A673 (cell line): ENCODE data around the gene BAIAP2L1. TPM values are rescaled to one million over a fixed set of nuclear protein-coding genes. Genes with fewer than 3 reads are reported as not detected.

ENCODE experiments used
- BruUV-seq: library from RNA; stranded (reverse); fragments of 400-500 nt; replicated peaks from 2 replicates; lab custom pipeline; 2021; lab: Mats Ljungman, UMichigan
- CTCF ChIA-PET: fragments of 300-600 bp; sonication (Branson Sonifier 250); formaldehyde crosslinking; loops from one replicate; lab custom pipeline; 2022; ENCODE audit warnings: antibody characterized with exemption; lab: Charles Lee
- POLR2A ChIA-PET: fragments of 300-600 bp; sonication (Branson Sonifier 250); formaldehyde crosslinking; loops from one replicate; lab custom pipeline; 2022; ENCODE audit warnings: antibody characterized with exemption; ENCODE audit not compliant: low non-redundant PET; lab: Charles Lee
- DNase-seq: peaks from one replicate; pipeline ENCODE4 v3.0.0-alpha.2; 2015; ENCODE audit warnings: low spot score
- H3K27ac ChIP-seq: fragments of 200-600 bp; sonication (generic); 2 replicates; pipeline ENCODE4 v1.5.1; 2016; ENCODE audit warnings: mixed run types, low read depth, mild to moderate bottlenecking, mixed read lengths, antibody characterized with exemption, low read length; ENCODE audit not compliant: poor library complexity, severe bottlenecking
- H3K27me3 ChIP-seq: fragments of 200-600 bp; sonication (generic); replicated peaks from 2 replicates; pipeline ENCODE4 v1.6.1; 2017; ENCODE audit warnings: mixed run types, low read depth, mild to moderate bottlenecking, mixed read lengths, antibody characterized with exemption, low read length; ENCODE audit not compliant: insufficient read depth, poor library complexity
- H3K36me3 ChIP-seq: fragments of 200-600 bp; sonication (generic); 2 replicates; pipeline ENCODE4 v1.6.1; 2016; ENCODE audit warnings: mixed run types, mild to moderate bottlenecking, mixed read lengths, antibody characterized with exemption, low read length; ENCODE audit not compliant: insufficient read depth, poor library complexity, severe bottlenecking
- H3K4me1 ChIP-seq: fragments of 200-600 bp; sonication (generic); 2 replicates; pipeline ENCODE4 v1.6.1; 2017; ENCODE audit warnings: mixed run types, mild to moderate bottlenecking, mixed read lengths, antibody characterized with exemption, low read length; ENCODE audit not compliant: insufficient read depth, poor library complexity, severe bottlenecking
- H3K4me3 ChIP-seq: fragments of 200-600 bp; sonication (generic); 2 replicates; pipeline ENCODE4 v1.5.1; 2016; ENCODE audit warnings: low read depth, mixed run types, mild to moderate bottlenecking, mixed read lengths, low read length; ENCODE audit not compliant: poor library complexity, severe bottlenecking
- H3K9me3 ChIP-seq: fragments of 200-600 bp; sonication (generic); 2 replicates; pipeline ENCODE4 v1.6.1; 2016; ENCODE audit warnings: mixed run types, low read depth, mild to moderate bottlenecking, mixed read lengths, antibody characterized with exemption, low read length; ENCODE audit not compliant: poor library complexity, severe bottlenecking
- EZH2 ChIP-seq: fragments of 200-600 bp; sonication (generic); IDR thresholded peaks from 2 replicates; pipeline ENCODE4 v1.6.1; 2017; ENCODE audit warnings: borderline replicate concordance, low read depth, mild to moderate bottlenecking, mixed read lengths, antibody characterized with exemption, low read length; ENCODE audit not compliant: poor library complexity, severe bottlenecking
- intact Hi-C: fragments of 100-400 bp; cut with micrococcal nuclease; formaldehyde crosslinking; loops from one replicate; pipeline ENCODE4 v1.10.0; 2022; ENCODE audit not compliant: unreplicated experiment
- total RNA-seq: library from RNA; stranded (reverse); gene quantifications from 2 replicates; pipeline ENCODE4 v1.2.3, GENCODE V29; 2021
- TF ChIP-seq, protein P1 (sequence below): fragments of 300-800, 200-600 bp; sonication (generic); conservative IDR thresholded peaks from 2 replicates; pipeline ENCODE4 v1.5.1; 2017; ENCODE audit warnings: low read depth, mild to moderate bottlenecking, antibody characterized with exemption, low read length, moderate library complexity, mixed read lengths

The BAIAP2L1 gene
- total RNA-seq, 1 experiment from 2014 or later, result 0.77 TPM

DNA sequence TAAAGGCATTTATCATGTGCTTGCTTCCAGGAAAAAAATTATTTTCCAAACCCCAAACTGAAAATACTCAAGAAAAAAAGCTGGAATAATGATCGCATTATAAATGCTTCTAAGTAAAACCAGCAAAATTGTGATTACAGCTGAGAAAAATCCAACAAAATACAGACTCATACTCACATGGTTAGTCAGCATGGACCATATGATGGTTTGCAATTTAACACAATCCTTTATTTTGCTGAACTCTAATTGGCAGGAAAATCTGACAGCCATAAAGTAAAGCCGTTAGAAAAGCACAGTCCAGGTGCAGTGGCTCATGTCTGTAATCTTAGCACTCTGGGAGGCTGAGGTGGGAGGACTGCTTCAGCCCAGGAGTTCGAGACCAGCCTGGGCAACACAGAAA lies 59.8 kb downstream of the BAIAP2L1 start:
- no peaks in the 10 kb centered on the region for H3K36me3 ChIP-seq
- CTCF ChIA-PET, result no interaction called here
- DNase-seq, result no peak
- H3K4me3 ChIP-seq, result no peak overlapping the region
- intact Hi-C loops, result no loop called here
- no TSS peak for BruUV-seq
- TF ChIP-seq, protein P1, sequence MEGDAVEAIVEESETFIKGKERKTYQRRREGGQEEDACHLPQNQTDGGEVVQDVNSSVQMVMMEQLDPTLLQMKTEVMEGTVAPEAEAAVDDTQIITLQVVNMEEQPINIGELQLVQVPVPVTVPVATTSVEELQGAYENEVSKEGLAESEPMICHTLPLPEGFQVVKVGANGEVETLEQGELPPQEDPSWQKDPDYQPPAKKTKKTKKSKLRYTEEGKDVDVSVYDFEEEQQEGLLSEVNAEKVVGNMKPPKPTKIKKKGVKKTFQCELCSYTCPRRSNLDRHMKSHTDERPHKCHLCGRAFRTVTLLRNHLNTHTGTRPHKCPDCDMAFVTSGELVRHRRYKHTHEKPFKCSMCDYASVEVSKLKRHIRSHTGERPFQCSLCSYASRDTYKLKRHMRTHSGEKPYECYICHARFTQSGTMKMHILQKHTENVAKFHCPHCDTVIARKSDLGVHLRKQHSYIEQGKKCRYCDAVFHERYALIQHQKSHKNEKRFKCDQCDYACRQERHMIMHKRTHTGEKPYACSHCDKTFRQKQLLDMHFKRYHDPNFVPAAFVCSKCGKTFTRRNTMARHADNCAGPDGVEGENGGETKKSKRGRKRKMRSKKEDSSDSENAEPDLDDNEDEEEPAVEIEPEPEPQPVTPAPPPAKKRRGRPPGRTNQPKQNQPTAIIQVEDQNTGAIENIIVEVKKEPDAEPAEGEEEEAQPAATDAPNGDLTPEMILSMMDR, result no peak
- TF ChIP-seq EZH2, result no peak
- no peaks in the 10 kb centered on the region for H3K9me3 ChIP-seq
- POLR2A ChIA-PET, result no interaction called here
- H3K27ac ChIP-seq, result no peak overlapping the region
- no peaks in the 10 kb centered on the region for H3K27me3 ChIP-seq
- no peaks in the 10 kb centered on the region for H3K4me1 ChIP-seq

- no peaks in the 10 kb centered on the region for H3K9me3 ChIP-seq
- no peak for DNase-seq
- no peak for TF ChIP-seq EZH2
- TF ChIP-seq, protein P1, result no peak
- H3K4me3 ChIP-seq, result no peak overlapping the region
- ChIA-PET CTCF (no interaction called here), POLR2A (no interaction called here)
- no peaks in the 10 kb centered on the region for H3K4me1 ChIP-seq
- no TSS peak for BruUV-seq
- intact Hi-C loops, result no loop called here
- no peaks in the 10 kb centered on the region for H3K36me3 ChIP-seq
- H3K27ac ChIP-seq, result no peak overlapping the region
- H3K27me3 ChIP-seq, result no peaks in the 10 kb centered on the region
Observed at GRCh38 chr7:98339043-98339442, 61.8 kb downstream of the BAIAP2L1 start.

DNA sequence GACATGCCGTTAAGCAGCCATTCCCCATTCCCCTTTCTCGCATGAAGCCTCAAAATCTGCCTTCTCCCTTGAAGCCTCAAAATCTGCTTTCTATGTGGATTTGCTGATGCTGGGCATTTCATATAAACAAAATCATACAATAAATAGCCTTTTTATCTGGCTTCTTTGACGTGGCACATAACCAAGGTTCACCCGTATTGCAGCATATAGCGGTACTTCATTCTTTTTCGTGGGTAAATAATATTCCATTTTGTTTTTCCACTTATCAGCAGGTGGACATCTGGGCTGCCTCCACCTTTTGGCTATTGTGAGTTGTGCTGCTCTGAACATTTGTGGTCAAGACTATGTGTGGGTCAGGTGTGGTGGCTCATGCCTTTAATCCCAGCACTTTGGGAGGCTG lies 62.4 kb downstream of the BAIAP2L1 start:
- ChIA-PET POLR2A (no interaction called here), CTCF (no interaction called here)
- BruUV-seq, result no TSS peak

More for the DNA sequence above, 62.4 kb downstream of the BAIAP2L1 start:
- no peak for DNase-seq
- Histone ChIP-seq H3K27ac (no peak overlapping the region), H3K9me3 (no peaks in the 10 kb centered on the region), H3K36me3 (no peaks in the 10 kb centered on the region), H3K4me1 (no peaks in the 10 kb centered on the region), H3K4me3 (no peak overlapping the region), H3K27me3 (no peaks in the 10 kb centered on the region)
- TF ChIP-seq, protein P1, result no peak
- no peak for TF ChIP-seq EZH2
- intact Hi-C loops, result no loop called here
